Adrenal gland (tissue), 5 donors: ENCODE measurements around the gene MRPS27.

Experiments
- POLR2A ChIP-seq, 2 donors: fragments of 450-650 bp; IDR thresholded peaks; one replicate each; pipeline ENCODE4 v1.6.1; 2017; ENCODE audit warnings: antibody characterized with exemption in 2 of 2, mild to moderate bottlenecking in 2 of 2, moderate library complexity in 1 of 2
- TF ChIP-seq, protein P1 (sequence below), 6 experiments: fragments of 450-650 bp in 4 of 6; fragments of 200-600 bp in 2 of 6; sonication (generic) in 1 of 6; IDR thresholded peaks; 1 replicate in 5 of 6; 2 replicates in 1 of 6; pipeline versions ENCODE4 v1.5.1 to v1.8.0; 2016 to 2021; ENCODE audit warnings: antibody characterized with exemption in 6 of 6, mild to moderate bottlenecking in 2 of 6, moderate library complexity in 1 of 6
- donor health status: DM: no; HTN: no; CAD: no.

DNA sequence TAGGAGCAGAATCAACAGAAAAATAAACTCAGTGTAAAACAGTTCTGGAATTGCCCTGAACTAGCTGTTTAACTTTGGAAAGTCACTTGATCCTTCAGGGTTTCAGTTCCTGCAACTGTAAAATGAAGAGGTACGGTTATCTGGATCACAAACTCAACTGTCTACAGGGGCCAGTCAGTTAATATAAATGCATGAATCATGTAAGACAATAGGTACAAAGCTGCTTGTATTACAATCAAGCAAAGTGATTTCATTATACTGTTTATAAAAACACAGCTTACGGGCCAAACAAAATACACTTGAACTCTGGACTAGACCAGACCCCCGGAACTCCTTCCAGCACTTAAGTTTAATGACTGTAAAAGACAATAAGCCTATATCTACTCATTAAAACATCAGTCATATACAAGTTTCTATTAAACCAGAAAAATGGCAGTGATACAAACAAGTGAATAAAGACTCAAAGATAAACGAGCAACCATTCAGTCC is 73.0 kb downstream of the MRPS27 start:
- TF ChIP-seq, protein P1, sequence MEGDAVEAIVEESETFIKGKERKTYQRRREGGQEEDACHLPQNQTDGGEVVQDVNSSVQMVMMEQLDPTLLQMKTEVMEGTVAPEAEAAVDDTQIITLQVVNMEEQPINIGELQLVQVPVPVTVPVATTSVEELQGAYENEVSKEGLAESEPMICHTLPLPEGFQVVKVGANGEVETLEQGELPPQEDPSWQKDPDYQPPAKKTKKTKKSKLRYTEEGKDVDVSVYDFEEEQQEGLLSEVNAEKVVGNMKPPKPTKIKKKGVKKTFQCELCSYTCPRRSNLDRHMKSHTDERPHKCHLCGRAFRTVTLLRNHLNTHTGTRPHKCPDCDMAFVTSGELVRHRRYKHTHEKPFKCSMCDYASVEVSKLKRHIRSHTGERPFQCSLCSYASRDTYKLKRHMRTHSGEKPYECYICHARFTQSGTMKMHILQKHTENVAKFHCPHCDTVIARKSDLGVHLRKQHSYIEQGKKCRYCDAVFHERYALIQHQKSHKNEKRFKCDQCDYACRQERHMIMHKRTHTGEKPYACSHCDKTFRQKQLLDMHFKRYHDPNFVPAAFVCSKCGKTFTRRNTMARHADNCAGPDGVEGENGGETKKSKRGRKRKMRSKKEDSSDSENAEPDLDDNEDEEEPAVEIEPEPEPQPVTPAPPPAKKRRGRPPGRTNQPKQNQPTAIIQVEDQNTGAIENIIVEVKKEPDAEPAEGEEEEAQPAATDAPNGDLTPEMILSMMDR (IDR thresholded peaks at IDR 0.05) = no peak
- no peak for TF ChIP-seq POLR2A (IDR thresholded peaks at IDR 0.05)
